ENCODE results near the gene PALS2. TPM values are rescaled to one million over a fixed set of nuclear protein-coding genes. Genes with fewer than 3 reads are reported as not detected.

The PALS2 gene
- total RNA-seq, 1 donor from 2014 or later: 18.9 TPM

Small RNA genes within 50 kb of the gene (small RNA-seq; reads per million reads assigned to genes)
- gene RNU6-1103P (not detected), gene SUMO2P14 (not detected)

Other genes starting within 250 kb of the PALS2 start
- gene GSDME, start 184.0 kb downstream of the PALS2 start, total RNA-seq: 11.0 TPM

Measured in vagina (tissue), 1 donor.